ENCODE data around the gene RYR1. TPM values are rescaled to one million over a fixed set of nuclear protein-coding genes. Genes with fewer than 3 reads are reported as not detected.

RYR1 gene
- total and polyA plus RNA-seq, 11 donors, result 0.44 to 2.1 (median 0.86) TPM

GRCh38 chr19:38451036-38451435, 17.5 kb downstream of the RYR1 start:
- Histone ChIP-seq H3K27ac (no peak overlapping the region), H3K4me3 (no peak overlapping the region), H3K4me1 (no peaks in the 10 kb centered on the region), H3K9me3 (no peaks in the 10 kb centered on the region), H3K27me3 (no peaks in the 10 kb centered on the region), H3K36me3 (no peaks in the 10 kb centered on the region)
- WGBS, 4 donors, result 76 to 85% (median 82%) methylated on average over 8 of the region's 8 CpGs
- ATAC-seq, result no peak
- no peak for TF ChIP-seq POLR2A (IDR thresholded peaks at IDR 0.05)
- TF ChIP-seq CTCF (IDR thresholded peaks at IDR 0.05), result no peak
- no peak for DNase-seq
- intact Hi-C loops (cut with DNase I), result no loop called here

- 72 to 88% (median 84%) methylated on average over 3 to 9 of the region's 9 CpGs for WGBS, 4 donors
- H3K27ac ChIP-seq, result no peak overlapping the region
- intact Hi-C loops (cut with DNase I), result no loop called here
Measured at GRCh38 chr19:38451629-38452028, 18.1 kb downstream of the RYR1 start.

GRCh38 chr19:38452430-38453366, 19.2 kb downstream of the RYR1 start:
- 55 to 72% (median 63%) methylated on average over 30 to 45 of the region's 45 CpGs for WGBS, 4 donors
- H3K4me1 ChIP-seq, result no peaks in the 10 kb centered on the region
- intact Hi-C loops (cut with DNase I), result no loop called here
- no peaks in the 10 kb centered on the region for H3K9me3 ChIP-seq
- ATAC-seq (no peak), DNase-seq (peak in 1 of 5 donors; percentile 34)
- H3K4me3 ChIP-seq, result no peak overlapping the region
- no peak for TF ChIP-seq POLR2A (IDR thresholded peaks at IDR 0.05)
- no peak for TF ChIP-seq CTCF (IDR thresholded peaks at IDR 0.05)
- H3K27me3 ChIP-seq, result no peaks in the 10 kb centered on the region
- H3K36me3 ChIP-seq, result no peaks in the 10 kb centered on the region
- H3K27ac ChIP-seq, result no peak overlapping the region

More at GRCh38 chr19:38451629-38452028, 18.1 kb downstream of the RYR1 start:
- TF ChIP-seq POLR2A (IDR thresholded peaks at IDR 0.05), result no peak
- no peak for TF ChIP-seq CTCF (IDR thresholded peaks at IDR 0.05)
- Histone ChIP-seq H3K9me3 (no peaks in the 10 kb centered on the region), H3K4me1 (no peaks in the 10 kb centered on the region), H3K36me3 (no peaks in the 10 kb centered on the region), H3K4me3 (no peak overlapping the region), H3K27me3 (no peaks in the 10 kb centered on the region)
- DNase-seq (no peak), ATAC-seq (peak in 1 of 4 donors; percentile 27)

- Histone ChIP-seq H3K36me3 (no peaks in the 10 kb centered on the region), H3K4me1 (no peaks in the 10 kb centered on the region), H3K27me3 (no peaks in the 10 kb centered on the region), H3K27ac (no peak overlapping the region), H3K4me3 (no peak overlapping the region), H3K9me3 (no peaks in the 10 kb centered on the region)
- TF ChIP-seq POLR2A (IDR thresholded peaks at IDR 0.05) (no peak), CTCF (IDR thresholded peaks at IDR 0.05) (no peak)
- 66 to 73% (median 68%) methylated on average over 3 of the region's 3 CpGs for WGBS, 4 donors
- no peak for DNase-seq
- no peak for ATAC-seq
- intact Hi-C loops (cut with DNase I), result no loop called here
Measured at GRCh38 chr19:38453596-38453995, 20.1 kb downstream of the RYR1 start.
